ENCODE results near the gene UBR2. TPM values are rescaled to one million over a fixed set of nuclear protein-coding genes. Genes with fewer than 3 reads are reported as not detected.

The UBR2 gene
- 14.2 and 14.3 TPM in 2 replicates for total RNA-seq (2014; rRNA removed; shearing (Covaris generic))
- polyA plus RNA-seq (2014; cell fraction: nucleus; rRNA removed) = 5.7 and 10.8 TPM in 2 replicates

DNA sequence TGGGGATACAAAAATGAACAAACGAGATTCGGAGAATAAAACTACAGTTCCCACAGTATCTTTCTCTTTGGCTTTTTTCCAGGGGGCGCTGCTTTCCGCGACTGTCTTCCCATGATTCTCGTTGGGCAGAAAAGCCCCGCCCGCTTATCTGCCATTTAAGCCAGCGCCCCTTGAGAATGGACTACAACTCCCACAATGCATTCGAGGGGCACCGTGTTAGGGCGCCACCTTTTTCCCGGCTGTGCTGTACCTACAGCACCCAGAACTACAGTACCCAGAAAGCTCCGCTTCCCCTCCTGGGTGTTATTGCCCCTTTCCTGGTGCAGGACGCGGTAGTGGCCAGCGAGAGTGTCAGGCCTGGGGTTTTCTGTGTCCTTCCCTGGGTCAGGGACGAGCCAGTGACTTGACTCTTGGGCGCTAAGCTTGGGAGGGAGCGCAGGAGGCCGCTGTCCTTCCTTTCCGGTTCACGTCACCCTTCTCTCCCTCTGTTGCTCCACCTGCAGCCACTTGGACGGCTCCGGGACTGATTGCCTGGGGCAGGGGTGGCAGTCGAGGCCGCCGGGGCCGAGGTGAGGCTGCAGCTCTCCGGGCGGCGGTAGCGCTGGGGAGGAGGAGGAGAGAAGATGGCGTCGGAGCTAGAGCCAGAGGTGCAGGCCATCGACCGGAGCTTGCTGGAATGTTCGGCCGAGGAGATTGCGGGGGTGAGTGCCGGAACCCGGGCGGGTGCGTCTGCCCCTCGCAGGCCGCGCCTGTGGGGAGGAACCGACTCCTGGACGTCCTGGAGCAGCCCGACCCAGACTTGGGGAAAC is at the start of gene UBR2:
Gene UBR2, plus strand, starts transcription at position 333 of the 809 bp plus-strand sequence. Its CDS starts 291 bp downstream, at position 624.
- peak; percentile 97 for DNase-seq (ENCODE audit: extremely low read depth, low read depth)

DNA sequence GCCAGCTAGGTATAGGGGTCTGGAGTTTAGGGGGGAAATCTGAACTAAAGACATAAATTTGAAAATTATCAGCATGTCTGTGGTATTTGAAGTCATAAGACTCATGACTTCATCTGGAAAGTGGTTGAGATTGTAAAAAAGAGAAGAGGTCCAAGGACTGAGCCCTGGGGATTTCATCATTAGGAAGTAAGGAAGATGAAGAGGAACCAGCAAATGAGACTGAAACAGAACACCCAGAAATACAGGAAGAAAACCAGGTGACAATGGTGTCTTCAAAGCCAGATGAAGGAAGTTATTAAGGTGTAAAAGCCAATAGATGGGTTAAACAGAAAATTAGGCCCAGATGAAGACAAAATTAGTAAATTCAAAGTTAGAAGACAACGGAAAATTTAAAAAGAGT is 49.1 kb upstream of the UBR2 start:
- no peak for DNase-seq (ENCODE audit: extremely low read depth, low read depth)

DNA sequence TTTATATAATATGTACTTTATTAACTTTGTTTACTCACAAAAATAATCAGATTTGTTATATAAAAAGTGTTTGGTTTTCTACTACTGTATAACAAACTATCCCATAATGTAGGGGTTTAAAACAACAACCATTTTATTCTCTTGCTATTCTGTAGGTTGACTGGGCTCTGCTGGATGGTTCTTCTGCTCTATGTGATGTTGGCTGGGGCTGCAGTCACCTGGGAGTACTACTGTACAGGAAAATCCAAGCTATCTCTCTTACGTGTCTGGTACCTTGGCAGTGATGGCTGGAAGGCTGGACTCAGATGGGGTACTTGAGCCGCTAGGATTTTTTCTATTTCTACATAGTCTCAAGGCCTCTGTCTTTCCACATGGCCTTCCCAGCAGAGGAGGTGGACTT is 44.0 kb upstream of the UBR2 start:
- DNase-seq (ENCODE audit: extremely low read depth, low read depth) = no peak

DNA sequence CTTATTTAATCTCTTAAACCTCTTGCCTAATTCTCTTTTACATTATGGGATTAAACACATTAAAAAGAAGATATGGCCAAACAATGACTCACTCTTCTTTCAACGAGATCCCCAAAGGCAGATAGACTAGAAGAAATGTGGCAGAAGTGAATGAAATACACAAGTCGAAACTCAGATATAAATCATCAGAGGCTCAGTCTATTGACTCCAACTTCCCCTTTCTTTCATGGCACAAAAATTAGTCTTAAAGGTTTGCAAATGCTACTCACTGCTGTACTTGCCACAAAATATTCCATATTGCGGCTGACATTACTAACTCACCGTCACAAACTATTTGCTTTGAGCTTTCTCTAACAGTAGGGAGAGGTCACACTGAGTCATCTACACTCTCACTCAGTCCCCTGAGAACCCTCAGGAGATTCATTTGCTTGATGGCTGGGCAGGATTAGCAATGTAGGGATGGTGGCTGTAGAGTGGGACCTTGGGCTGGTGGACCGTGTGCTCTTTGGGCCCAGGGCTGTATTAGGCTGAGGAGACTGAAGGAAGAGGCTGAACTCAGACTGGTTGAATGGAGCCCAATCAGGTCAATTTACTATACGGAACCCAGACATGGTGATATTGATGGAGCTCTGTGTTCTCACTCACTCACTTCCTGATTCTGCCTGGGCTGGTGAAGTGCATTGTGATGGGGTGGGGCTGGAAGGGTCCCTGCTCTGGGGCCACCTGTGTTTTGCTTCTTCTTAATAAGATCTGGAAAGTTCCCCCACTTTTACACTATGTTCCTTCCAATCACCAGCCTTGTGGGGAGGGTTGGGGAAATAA is 42.8 kb upstream of the UBR2 start:
- DNase-seq (ENCODE audit: extremely low read depth, low read depth) = peak; percentile 15

DNA sequence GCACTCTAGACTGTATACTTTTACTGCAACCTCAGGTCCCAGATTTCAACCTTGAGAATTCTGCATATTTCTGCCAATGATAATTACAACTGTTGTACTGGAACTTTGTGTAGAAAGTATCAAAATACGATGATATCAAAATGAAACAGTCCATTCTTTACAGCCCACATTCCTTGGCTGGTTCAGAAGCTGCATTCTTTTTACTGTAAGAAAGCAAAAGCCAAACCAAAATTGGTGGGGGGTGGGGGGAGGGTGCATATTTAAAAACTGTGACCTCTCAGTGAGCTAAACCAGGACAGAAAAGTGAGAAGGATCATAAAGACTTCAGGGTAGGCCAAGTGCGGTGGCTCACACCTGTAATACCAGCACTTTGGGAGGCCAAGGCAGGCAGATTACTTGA is 41.8 kb upstream of the UBR2 start:
- DNase-seq (ENCODE audit: extremely low read depth, low read depth) = no peak

DNA sequence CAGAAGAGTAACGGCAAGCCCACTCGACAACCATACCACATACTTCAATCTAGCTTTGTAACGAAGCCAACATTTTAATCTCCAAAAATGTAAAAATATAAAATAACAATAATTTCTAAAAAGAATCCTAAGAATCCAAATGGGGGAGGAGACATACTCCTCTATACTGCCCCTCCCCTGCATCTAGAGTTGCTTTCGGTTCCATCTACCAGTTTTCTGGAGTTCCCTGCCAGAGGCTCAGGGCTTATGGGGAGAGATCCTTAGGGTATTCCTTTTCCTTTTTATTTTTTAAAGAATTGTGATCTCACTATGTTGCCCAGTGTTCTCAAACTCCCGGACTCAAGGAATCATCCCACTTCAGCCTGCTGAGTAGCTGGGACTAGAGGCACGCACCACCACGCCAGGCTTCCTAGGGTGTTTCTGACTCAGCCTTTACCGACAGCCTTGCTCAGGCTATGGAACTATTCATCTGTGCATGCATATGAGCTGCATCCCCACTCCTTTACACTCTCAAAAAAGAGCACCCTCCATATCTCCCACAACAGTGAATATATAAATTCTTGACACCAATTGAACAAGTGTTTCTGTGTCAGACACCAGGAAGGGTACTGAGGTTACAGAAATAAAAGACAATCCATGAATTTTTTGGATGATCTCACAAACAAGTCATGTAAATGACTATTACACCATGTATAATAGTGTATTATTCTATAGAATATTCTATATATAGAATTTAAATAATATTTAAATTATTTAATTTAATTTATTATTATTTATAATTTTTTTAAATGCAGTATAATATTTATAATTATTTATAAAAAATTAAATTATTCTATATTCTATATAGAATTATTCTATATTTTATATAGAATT is 40.7 kb upstream of the UBR2 start:
- no peak for DNase-seq (ENCODE audit: extremely low read depth, low read depth)

DNA sequence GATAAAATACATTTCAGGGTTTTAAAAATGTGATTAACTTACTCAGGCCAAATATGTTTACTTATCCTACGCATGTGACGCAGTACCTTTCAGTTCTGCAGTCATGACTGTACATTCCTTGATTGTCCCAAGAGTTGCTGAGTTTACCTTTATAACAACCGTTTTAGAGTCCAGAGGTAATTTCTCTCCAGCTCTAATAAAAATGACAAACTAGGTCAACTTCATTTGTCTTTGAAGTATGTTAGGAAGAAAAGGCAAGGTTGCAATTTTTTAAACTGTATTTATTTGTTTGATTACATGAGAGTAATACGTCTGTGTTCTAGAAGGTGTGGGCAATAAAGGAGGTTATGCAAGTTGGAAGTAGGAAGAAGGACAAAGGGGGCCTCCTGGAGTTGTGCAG is 38.6 kb upstream of the UBR2 start:
- no peak for DNase-seq (ENCODE audit: extremely low read depth, low read depth)

DNA sequence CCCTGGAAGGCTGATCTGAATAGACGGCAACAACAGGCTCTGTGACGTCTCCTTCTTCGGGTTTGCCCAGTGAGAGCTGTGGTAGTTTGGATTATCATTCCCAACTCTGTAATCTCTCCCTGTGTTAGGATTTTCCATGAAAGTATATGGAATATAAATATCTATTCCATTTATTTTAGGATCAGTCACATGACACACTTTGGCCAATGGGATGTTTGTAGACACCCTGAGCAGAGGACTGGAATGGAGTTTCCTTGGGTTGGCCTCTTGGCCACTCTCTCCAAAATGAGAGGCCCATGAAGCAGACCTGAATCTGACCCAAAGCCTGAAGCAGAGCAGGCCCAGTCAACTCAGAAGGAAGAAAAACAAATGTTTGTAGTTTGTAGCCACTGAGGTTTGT is 37.2 kb upstream of the UBR2 start:
- DNase-seq (ENCODE audit: extremely low read depth, low read depth) = no peak

DNA sequence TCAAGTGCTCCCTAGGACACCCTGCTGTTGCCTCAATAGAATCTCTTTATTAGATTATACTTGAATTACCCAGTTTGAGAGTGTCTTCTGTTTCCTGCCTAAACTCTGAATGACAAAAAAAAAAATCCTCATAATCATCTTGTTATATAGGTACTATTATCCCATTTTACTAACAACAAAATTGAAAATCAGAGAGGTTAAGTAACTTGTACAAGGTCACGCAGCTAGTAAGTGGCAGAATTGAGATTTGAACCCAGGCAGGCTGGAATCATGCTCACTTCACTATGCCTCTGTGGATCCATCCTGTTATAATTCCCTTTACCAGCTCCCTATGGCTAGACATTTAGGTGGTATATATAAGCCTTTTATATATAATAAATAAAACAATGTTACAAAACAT is 36.6 kb upstream of the UBR2 start:
- DNase-seq (ENCODE audit: extremely low read depth, low read depth) = no peak

DNA sequence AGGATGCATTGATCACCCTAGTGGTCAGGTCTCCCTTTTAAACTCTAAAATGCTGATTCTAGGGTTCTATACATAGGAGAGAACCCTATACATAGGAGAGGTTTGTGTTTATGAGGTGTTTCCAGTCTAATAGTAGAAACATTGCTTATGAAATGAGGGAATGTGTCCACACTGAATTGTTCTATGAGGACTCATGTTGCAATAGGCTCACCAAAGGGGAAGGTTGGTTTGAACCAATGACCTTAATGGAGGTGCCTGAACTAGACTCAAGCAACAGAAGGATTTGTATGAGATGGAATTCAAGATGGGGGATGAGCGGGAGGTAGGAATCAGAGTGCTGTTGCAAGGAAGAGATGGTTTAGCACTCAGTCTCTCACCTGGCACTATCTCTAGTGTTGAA is 33.5 kb upstream of the UBR2 start:
- no peak for DNase-seq (ENCODE audit: extremely low read depth, low read depth)

DNA sequence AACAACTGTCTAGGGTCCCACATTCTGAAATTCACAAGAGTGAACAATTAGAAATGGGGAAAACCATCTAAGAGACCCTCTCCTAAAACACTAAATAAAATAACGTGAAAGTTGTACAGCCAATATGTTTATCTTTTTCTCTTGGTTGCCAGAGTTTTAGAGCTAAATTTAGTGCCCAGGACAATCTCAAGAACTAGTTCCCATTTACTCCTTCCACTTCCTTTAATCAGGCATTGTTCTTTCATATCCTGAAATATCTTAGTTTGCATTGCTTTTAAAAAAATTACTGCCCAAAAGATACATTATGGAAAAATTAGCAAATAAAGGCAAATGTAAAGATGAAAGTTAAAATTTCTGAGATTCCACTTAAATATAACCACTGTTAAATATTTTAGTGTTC is 33.1 kb upstream of the UBR2 start:
- DNase-seq (ENCODE audit: extremely low read depth, low read depth) = no peak

DNA sequence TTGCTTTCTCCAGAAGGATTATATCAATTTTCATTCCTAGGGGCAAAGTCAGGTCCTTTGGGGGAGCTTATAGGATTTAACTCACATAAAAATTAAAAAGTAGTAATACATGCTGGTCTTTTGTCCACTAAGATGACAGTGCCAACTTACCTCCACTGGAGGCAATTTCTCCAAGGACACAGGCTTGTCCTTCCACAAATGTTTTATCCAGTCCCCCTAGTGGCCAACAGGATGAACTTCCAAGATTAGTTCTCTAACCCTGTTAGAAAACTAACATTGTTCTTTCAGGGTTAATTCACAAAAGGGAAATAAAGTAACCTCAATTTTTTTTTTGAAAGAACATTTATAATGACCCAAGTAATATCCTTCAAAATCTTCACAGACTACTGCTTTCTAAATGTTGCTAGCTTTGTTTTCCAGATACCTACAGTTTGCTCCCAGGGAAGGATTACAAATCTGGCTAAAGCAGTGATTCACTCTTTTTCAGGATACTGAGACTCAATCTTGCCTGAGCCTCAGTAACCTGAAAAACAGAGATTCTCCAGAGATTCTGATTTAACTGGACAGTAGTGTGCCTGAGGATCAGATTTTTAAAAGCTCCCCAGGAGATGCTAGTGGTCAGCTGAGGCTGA is 31.7 kb upstream of the UBR2 start:
- DNase-seq (ENCODE audit: extremely low read depth, low read depth) = peak; percentile 56

DNA sequence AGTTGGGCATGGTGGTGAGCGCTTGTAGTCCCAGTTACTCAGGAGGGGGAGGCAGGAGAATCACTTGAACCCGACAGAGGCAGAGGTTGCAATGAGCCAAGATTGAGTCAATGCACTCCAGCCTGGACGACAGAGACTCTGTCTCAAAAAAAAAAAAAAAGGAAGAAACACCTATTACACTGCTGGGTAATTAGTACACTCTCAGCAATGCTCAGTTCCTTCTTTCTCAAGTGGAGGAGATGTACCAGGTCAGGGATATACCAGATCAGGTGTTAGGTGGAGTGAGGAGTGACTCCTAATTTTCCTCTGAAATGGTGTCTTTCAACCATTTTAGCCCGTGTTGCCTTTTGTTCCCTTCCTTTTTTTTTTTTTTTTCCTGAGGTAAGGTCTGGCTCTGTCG is 30.0 kb upstream of the UBR2 start:
- DNase-seq (ENCODE audit: extremely low read depth, low read depth) = no peak

DNA sequence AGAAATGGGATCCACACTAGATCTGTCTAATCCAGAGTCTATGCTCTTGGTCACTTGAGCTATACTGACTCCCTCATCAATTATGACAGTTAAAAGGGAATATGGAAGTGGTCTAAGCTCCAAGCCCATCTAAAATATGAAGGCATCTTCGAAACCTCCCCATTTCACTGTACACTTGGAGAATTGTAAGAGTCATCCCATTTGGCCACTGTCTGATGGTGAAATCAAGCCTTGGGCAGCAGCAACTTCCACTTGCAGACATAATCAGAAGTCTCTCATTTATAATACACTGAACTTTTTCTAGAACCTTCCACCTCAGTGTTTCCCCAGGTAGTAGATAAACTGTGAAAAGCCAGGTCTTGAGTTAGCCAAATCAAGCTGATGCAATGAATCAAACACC is 26.3 kb upstream of the UBR2 start:
- no peak for DNase-seq (ENCODE audit: extremely low read depth, low read depth)

DNA sequence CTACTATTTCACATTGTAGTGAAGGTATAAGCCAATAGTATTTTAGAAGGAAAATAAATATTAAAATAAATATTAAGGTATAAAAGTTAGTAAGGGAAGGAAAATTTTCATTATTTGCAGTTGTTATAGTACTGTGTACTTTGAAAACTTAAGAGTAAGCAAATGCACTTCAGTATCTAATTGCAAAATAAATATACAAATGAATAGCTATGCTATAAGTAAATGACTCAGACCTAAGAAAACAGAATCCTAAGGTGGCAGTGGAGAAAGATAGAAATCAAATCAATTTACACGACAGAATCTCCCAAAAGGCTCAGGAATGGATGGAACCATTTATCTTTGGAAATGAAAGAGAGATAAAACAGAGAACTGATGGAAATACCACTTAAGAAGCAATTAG is 24.7 kb upstream of the UBR2 start:
- no peak for DNase-seq (ENCODE audit: extremely low read depth, low read depth)

DNA sequence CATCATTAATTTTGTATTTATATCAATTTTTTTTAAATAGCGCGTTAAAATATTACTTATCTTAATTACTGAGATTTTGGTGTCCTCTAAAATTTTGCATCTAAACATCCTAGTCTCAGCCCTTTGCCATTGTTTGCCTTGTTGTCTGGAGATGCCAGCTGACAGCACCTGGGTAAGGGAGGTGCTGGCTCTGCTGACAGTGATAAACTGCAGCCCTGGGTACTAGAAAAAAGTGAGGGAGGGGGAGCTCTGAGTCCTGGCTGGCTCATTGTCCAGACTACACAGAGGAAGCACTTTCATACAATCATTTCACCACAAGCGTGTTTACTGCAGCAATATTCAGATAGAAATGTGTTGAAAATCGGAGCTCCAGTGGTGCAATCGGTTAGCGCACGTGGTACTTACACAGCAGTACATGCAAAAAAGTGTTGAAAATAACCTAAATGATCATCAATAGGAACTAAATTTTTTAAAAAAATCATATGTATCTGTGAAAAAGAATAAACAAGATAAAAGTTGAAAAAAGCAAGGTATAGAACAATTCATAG is 18.5 kb upstream of the UBR2 start:
- no peak for DNase-seq (ENCODE audit: extremely low read depth, low read depth)

DNA sequence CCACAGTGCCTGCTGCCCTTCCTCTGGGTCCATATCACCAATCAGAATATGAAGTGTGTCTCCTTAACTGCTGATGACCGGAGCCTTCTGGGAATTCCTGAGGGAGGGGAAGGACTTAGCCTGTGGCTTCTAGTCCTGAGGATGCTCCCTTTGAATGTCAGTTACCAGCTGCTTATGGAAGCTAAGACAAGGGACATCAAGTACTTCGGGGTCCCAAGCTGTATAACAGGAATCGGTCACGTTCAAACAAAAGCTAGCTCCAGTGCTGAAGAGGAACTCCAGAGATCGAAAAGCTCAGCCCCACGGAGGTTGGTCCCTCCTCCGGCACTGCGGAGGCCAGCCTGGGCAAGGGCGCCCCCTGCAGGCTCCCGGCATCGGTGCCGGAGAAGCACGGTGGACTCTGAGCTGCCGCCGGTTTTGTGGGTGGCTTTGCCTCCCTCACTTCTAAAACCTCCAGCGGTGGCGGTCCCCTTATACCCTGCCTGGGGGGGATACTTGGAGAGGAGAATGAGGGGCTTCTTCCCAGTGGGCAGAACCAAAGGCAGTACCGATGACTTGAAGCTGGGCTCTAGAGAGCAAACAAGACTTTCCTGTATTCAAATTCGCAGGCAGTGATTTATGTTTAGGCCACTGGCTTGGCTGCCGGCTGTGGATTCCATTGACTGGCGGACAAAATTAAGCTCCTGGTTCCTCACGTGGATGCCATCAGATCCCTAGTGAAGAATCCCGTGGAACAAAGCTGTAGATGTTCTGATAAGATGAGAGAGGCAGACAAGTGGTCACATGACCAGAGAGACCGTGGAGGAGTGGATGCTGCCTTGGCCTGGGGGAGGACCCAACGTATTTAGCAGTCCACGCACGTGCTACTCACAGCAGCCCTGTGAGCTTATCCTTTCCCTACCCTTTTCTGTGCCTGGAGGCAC is 16.2 kb upstream of the UBR2 start:
- peak; percentile 61 for DNase-seq (ENCODE audit: extremely low read depth, low read depth)

DNA sequence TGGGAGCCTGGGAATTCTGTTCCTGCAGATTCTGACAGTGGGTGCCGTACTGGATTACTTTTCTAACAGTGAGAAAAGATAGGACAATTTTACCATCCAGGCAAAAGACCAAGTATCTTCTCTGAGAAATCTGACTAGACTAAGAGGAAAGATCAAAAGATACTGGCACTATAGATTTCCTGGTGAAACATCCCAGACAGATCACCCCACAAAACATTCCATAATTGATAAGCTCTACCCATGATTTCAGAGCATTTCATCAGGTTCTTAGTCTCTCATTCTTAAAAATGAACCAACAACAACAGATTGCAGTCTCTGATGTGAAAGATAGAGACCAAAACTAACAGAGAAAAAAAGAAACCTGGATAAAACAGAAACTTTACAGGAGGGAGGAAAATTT is 13.6 kb upstream of the UBR2 start:
- no peak for DNase-seq (ENCODE audit: extremely low read depth, low read depth)

DNA sequence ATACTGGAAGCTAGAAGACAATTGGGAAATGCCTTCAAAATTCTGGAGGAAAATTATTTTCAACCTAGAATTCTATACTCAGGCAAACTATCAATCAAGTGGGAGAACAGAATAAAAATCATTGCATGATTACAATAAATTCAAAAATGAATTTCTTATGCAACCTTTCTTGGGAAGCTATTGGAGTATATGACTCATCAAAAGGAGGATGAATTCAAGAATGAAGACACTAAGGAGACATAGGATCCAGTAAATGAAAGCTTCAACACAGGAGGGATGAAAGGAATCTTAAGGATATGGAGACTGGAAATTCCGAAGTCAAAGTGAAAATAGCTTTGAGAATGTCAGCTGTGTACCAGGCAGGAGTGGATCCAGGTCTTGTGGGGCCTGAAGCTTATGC is 12.6 kb upstream of the UBR2 start:
- DNase-seq (ENCODE audit: extremely low read depth, low read depth) = no peak

All from NCI-H460 (cell line).